ENCODE measurements around the gene PCDHB7.
"Not testable (repeated sequence)": the region's sequence is repeated elsewhere in the genome, so short reads cannot be mapped to it uniquely, and the experiment has no call there.

GRCh38 chr5:141184117-141184855 lies 11.8 kb downstream of the PCDHB7 start:
- not testable (repeated sequence) for TF ChIP-seq CTCF, POLR2A, POLR2AphosphoS5 (IDR thresholded peaks at IDR 0.05)

Data from gastroesophageal sphincter (tissue), 3 donors.